ENCODE measurements around the gene CIDEB.

GRCh38 chr14:24292118-24292807, 15.5 kb downstream of the CIDEB start:
- TF ChIP-seq, protein P1, sequence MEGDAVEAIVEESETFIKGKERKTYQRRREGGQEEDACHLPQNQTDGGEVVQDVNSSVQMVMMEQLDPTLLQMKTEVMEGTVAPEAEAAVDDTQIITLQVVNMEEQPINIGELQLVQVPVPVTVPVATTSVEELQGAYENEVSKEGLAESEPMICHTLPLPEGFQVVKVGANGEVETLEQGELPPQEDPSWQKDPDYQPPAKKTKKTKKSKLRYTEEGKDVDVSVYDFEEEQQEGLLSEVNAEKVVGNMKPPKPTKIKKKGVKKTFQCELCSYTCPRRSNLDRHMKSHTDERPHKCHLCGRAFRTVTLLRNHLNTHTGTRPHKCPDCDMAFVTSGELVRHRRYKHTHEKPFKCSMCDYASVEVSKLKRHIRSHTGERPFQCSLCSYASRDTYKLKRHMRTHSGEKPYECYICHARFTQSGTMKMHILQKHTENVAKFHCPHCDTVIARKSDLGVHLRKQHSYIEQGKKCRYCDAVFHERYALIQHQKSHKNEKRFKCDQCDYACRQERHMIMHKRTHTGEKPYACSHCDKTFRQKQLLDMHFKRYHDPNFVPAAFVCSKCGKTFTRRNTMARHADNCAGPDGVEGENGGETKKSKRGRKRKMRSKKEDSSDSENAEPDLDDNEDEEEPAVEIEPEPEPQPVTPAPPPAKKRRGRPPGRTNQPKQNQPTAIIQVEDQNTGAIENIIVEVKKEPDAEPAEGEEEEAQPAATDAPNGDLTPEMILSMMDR (IDR thresholded peaks at IDR 0.05) = no peak
- TF ChIP-seq POLR2AphosphoS5 (IDR thresholded peaks at IDR 0.05) = no peak
- no peak for TF ChIP-seq POLR2A (IDR thresholded peaks at IDR 0.05)

Data from gastroesophageal sphincter (tissue), 3 donors.